ENCODE results near the gene UBAC2. TPM values are rescaled to one million over a fixed set of nuclear protein-coding genes. Genes with fewer than 3 reads are reported as not detected.

Gene UBAC2
- total RNA-seq, 1 donor, result 36.9 TPM

DNA sequence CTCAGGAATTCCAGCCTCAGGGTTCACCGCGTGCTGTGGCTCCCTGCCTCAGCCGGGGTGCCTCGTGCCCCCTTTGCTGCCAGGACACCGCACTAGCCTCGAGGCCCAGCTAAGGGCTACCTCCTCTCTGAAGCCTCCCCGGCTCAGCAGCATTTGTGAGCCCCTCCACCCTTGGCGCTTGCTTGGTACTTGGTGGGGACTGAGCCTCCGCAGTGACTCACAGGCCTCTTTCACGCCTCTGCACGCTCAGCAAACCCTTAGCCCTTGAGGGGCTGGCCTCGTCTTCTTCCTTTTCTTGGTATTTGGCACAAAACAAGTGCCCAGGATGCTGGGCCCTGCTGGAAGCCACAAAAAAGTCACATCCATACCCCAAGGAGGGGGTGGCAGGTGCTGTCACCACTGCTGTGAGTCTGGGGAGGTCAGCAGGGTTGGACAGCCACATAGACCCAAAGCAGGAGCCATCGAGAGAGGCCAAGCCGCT lies 215.2 kb downstream of the UBAC2 start:
- DNase-seq (ENCODE audit: insufficient read length, low spot score, missing footprints), result no peak
- Histone ChIP-seq H3K4me3 (ENCODE audit: insufficient read depth, low read length) (no peak overlapping the region), H3K27ac (ENCODE audit: low read depth, low read length) (no peak overlapping the region), H3K36me3 (ENCODE audit: insufficient read depth, low read length) (no peaks in the 10 kb centered on the region), H3K9me3 (ENCODE audit: low read depth, low read length) (no peaks in the 10 kb centered on the region), H2AFZ (ENCODE audit: low read length) (no peak overlapping the region), H3K4me1 (ENCODE audit: insufficient read depth, low read length) (no peaks in the 10 kb centered on the region), H3K4me2 (ENCODE audit: insufficient read depth, low read length) (no peak overlapping the region), H3K79me2 (ENCODE audit: insufficient read depth, low read length) (no peaks in the 10 kb centered on the region), H3K27me3 (ENCODE audit: insufficient read depth, low read length) (peaks cover 32% of the 10 kb centered on the region), H4K20me1 (ENCODE audit: insufficient read depth, low read length) (no peaks in the 10 kb centered on the region)
- TF ChIP-seq, protein P1, sequence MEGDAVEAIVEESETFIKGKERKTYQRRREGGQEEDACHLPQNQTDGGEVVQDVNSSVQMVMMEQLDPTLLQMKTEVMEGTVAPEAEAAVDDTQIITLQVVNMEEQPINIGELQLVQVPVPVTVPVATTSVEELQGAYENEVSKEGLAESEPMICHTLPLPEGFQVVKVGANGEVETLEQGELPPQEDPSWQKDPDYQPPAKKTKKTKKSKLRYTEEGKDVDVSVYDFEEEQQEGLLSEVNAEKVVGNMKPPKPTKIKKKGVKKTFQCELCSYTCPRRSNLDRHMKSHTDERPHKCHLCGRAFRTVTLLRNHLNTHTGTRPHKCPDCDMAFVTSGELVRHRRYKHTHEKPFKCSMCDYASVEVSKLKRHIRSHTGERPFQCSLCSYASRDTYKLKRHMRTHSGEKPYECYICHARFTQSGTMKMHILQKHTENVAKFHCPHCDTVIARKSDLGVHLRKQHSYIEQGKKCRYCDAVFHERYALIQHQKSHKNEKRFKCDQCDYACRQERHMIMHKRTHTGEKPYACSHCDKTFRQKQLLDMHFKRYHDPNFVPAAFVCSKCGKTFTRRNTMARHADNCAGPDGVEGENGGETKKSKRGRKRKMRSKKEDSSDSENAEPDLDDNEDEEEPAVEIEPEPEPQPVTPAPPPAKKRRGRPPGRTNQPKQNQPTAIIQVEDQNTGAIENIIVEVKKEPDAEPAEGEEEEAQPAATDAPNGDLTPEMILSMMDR (IDR thresholded peaks at IDR 0.05; ENCODE audit: extremely low read depth, low read depth, low read length), result no peak

DNA sequence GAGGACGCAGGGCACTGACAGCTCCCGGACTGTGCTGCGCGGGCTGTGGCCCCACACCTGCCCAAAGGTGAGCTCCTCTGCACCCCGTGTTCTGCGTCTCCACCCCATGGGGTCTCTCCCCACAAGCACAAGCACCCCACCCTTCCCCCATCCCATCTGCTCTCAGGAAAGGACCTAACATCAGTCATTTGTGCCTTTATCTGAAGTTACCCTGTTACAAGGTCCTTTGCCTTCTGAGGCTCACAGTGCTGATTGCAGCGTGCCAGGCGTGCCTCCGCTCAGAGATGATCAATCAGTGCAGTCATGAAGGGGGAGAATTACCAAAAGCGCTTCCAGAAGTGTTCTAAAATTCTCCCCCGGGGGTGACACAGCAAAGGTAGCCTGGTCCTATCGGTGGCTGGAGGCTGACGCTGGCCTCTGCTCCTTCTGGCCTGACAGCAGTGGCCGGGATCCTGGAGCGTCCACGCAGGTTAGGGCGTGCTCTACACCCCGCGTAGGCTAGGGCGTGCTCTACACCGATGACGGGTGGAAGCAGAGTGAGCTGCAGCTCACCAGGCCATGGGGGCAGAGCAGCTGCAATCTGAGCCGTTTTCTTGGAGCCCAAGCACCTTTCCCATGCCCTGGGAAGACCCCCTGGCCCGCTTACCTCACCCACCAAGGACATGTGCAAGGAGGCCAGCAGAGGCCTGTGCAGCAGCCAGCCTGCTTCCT lies 215.9 kb downstream of the UBAC2 start:
- TF ChIP-seq, protein P1 (IDR thresholded peaks at IDR 0.05; ENCODE audit: extremely low read depth, low read depth, low read length), result no peak
- Histone ChIP-seq H3K9me3 (ENCODE audit: low read depth, low read length) (no peaks in the 10 kb centered on the region), H4K20me1 (ENCODE audit: insufficient read depth, low read length) (no peaks in the 10 kb centered on the region), H3K4me3 (ENCODE audit: insufficient read depth, low read length) (no peak overlapping the region), H3K79me2 (ENCODE audit: insufficient read depth, low read length) (no peaks in the 10 kb centered on the region), H3K4me1 (ENCODE audit: insufficient read depth, low read length) (no peaks in the 10 kb centered on the region), H3K27ac (ENCODE audit: low read depth, low read length) (no peak overlapping the region), H3K4me2 (ENCODE audit: insufficient read depth, low read length) (no peak overlapping the region), H3K27me3 (ENCODE audit: insufficient read depth, low read length) (peaks cover 31% of the 10 kb centered on the region), H3K36me3 (ENCODE audit: insufficient read depth, low read length) (no peaks in the 10 kb centered on the region), H2AFZ (ENCODE audit: low read length) (no peak overlapping the region)
- no peak for DNase-seq (ENCODE audit: insufficient read length, low spot score, missing footprints)

DNA sequence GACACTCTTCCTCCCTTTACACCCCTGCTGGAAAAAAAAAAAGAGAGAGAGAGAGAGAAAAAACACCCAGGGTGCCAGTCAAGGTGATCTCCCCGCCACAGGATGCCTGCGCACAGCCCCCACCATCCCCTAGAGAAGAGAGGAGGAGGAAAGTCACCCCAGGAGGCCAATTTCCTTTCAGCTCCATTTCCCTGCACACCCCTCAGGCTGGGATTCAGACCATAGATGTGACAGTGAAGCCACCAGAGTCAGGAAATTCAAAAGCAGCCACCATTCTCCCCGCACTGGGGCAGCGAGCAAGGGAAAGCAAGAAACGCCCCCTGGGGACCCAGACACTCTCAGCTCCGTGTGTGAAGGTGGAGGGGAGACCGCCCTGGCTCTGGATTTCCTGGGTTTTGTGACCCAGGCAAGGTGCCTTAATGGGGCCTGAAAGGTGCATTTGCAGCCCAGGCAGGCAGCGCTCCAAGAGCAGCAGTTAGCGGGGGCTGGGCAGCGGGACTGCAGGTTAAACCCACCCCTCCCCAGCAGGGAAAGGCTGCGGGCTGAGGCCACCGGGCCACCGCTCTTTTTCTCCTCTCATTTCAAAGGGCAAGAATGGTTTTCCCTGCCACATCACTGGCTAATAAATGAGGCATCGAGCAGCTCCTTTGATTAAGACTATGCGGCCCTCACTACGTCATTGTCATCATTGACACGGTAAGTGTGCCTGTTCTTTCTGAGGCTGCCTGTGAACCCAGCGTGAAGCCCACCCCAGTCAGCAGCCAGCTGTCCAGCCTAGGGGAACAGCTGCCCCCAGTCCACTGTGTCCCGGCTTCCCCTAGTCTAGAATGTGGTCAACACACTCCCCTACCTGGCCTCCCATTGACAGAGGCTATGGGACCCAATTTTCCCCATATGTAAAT lies 216.8 kb downstream of the UBAC2 start:
- Histone ChIP-seq H3K36me3 (ENCODE audit: insufficient read depth, low read length) (no peaks in the 10 kb centered on the region), H3K79me2 (ENCODE audit: insufficient read depth, low read length) (no peaks in the 10 kb centered on the region), H3K4me2 (ENCODE audit: insufficient read depth, low read length) (no peak overlapping the region), H3K27ac (ENCODE audit: low read depth, low read length) (no peak overlapping the region), H3K9me3 (ENCODE audit: low read depth, low read length) (no peaks in the 10 kb centered on the region), H3K4me3 (ENCODE audit: insufficient read depth, low read length) (no peak overlapping the region), H3K4me1 (ENCODE audit: insufficient read depth, low read length) (no peaks in the 10 kb centered on the region), H4K20me1 (ENCODE audit: insufficient read depth, low read length) (no peaks in the 10 kb centered on the region), H2AFZ (ENCODE audit: low read length) (no peak overlapping the region), H3K27me3 (ENCODE audit: insufficient read depth, low read length) (peaks cover 30% of the 10 kb centered on the region)
- TF ChIP-seq, protein P1 (IDR thresholded peaks at IDR 0.05; ENCODE audit: extremely low read depth, low read depth, low read length), result no peak
- no peak for DNase-seq (ENCODE audit: insufficient read length, low spot score, missing footprints)

Measured in osteoblast (primary cell).